Gastrocnemius medialis (tissue), 4 donors: ENCODE measurements around the gene SLC6A18. TPM values are rescaled to one million over a fixed set of nuclear protein-coding genes. Genes with fewer than 3 reads are reported as not detected.

ENCODE experiments used
- ATAC-seq, 2 donors: fragments of 150-250 bp; one replicate each; pipeline ENCODE4 v1.9.1; 2016
- DNase-seq, 2 donors: peaks; one replicate each; pipeline ENCODE4 v3.0.0-alpha.2; 2019
- H3K27ac ChIP-seq, 4 donors: fragments of 200-600 bp; sonication (generic); 1 replicate in 1 of 4; 2 replicates in 3 of 4; pipeline ENCODE4 v1.5.1; 2016 to 2018; ENCODE audit warnings: mild to moderate bottlenecking in 2 of 4, moderate library complexity in 1 of 4
- H3K27me3 ChIP-seq, 3 donors: fragments of 200-600 bp; sonication (generic) in 2 of 3; 1 replicate in 1 of 3; 2 replicates in 2 of 3; pipeline versions ENCODE4 v1.5.1 to v1.6.0; 2016 to 2019; ENCODE audit warnings: mild to moderate bottlenecking in 1 of 3, moderate library complexity in 1 of 3
- H3K36me3 ChIP-seq, 2 donors: fragments of 200-600 bp; sonication (generic) in 1 of 2; one replicate each; pipeline ENCODE4 v1.5.1; 2017 to 2018
- H3K4me1 ChIP-seq, 2 donors: fragments of 200-600 bp; sonication (generic) in 1 of 2; one replicate each; pipeline ENCODE4 v1.5.1; 2016 to 2017; ENCODE audit warnings: mild to moderate bottlenecking in 2 of 2
- H3K4me3 ChIP-seq, 4 donors: fragments of 200-600 bp; sonication (generic) in 3 of 4; 1 replicate in 1 of 4; 2 replicates in 3 of 4; pipeline ENCODE4 v1.5.1; 2016 to 2019; ENCODE audit warnings: mild to moderate bottlenecking in 2 of 4
- H3K9me3 ChIP-seq, 3 donors: fragments of 200-600 bp; sonication (generic) in 2 of 3; 1 replicate in 1 of 3; 2 replicates in 2 of 3; pipeline ENCODE4 v1.5.1; 2016 to 2019
- POLR2A ChIP-seq, 2 donors: fragments of 450-650 bp; IDR thresholded peaks; one replicate each; pipeline ENCODE4 v1.6.1; 2017; ENCODE audit warnings: antibody characterized with exemption in 2 of 2, mild to moderate bottlenecking in 2 of 2, moderate library complexity in 2 of 2
- in situ Hi-C, 4 donors: fragments of 200-750 bp; cut with MboI; loops; one replicate each; pipeline versions ENCODE4 v1.15.0 to v1.8.0; 2017; ENCODE audit warnings: low sequenced_read_pairs in 4 of 4
- intact Hi-C: fragments of 100-400 bp; cut with DNase I; formaldehyde crosslinking; loops from one replicate; pipeline ENCODE4 v1.15.1; 2023; ENCODE audit warnings: low total_unique reads
- total RNA-seq, 4 donors: library from RNA; depleted of rRNA; stranded (reverse); fragments of >200 nt; gene quantifications; one replicate each; pipeline versions ENCODE4 v1.1.0 to v1.2.3, GENCODE V29; 2016
- TF ChIP-seq, protein P1 (sequence below), 5 experiments: fragments of 450-650 bp in 3 of 5; fragments of 200-600 bp in 2 of 5; sonication (generic) in 2 of 5; IDR thresholded peaks in 4 of 5; conservative IDR thresholded peaks in 1 of 5; 1 replicate in 4 of 5; 2 replicates in 1 of 5; pipeline ENCODE4 v1.5.1; 2016 to 2019; ENCODE audit warnings: antibody characterized with exemption in 5 of 5, mild to moderate bottlenecking in 3 of 5, moderate library complexity in 3 of 5

SLC6A18 gene
- total RNA-seq, 4 donors from 2014 or later = not detected

DNA sequence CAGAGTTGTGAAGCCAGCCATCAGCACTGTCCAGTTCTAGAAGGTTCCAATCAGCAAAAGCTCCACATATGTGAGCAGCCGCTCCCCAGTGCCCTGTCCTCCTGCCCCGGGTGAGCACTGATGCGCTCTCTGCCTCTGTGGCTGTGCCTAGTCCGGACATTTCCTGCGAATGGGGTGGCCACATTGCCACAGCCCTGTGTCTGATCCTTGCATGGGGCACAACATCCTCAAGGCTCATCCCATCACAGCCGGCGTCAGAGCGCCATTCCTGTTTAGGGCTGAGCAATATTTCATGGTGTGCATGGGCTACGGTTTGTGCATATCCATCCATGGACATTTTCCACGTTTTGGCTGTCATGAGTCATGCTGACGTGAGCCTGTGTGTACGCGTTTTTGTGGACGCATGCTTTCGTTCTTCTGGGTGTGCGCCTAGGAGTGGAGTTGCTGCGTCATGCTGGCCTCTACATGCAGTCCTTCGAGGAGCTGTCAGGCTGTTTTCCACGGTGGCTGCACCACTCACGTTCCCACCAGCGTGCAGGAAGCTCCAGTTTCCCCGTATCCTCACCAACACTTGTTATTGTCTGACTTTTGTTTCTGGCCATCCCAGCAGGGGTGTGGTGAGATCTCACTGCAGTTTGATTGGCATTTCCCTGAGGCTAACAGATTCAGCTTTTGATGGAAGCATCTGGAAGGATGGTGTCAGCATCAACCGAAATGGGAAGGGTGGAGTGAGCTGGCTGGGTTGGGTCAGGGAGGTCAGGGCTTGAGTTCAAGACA, 9.7 kb upstream of the SLC6A18 start:
- intact Hi-C loops (no loop called here), in situ Hi-C loops (no loop called here)
- no peak for DNase-seq
- no peak overlapping the region for H3K4me3 ChIP-seq
- H3K27me3 ChIP-seq = peaks cover 0 to 8% (median 2%) of the 10 kb centered on the region in 3 donors
- ATAC-seq = no peak
- H3K27ac ChIP-seq = no peak overlapping the region
- no peaks in the 10 kb centered on the region for H3K9me3 ChIP-seq
- no peaks in the 10 kb centered on the region for H3K36me3 ChIP-seq
- TF ChIP-seq POLR2A (IDR thresholded peaks at IDR 0.05) = no peak
- TF ChIP-seq, protein P1, sequence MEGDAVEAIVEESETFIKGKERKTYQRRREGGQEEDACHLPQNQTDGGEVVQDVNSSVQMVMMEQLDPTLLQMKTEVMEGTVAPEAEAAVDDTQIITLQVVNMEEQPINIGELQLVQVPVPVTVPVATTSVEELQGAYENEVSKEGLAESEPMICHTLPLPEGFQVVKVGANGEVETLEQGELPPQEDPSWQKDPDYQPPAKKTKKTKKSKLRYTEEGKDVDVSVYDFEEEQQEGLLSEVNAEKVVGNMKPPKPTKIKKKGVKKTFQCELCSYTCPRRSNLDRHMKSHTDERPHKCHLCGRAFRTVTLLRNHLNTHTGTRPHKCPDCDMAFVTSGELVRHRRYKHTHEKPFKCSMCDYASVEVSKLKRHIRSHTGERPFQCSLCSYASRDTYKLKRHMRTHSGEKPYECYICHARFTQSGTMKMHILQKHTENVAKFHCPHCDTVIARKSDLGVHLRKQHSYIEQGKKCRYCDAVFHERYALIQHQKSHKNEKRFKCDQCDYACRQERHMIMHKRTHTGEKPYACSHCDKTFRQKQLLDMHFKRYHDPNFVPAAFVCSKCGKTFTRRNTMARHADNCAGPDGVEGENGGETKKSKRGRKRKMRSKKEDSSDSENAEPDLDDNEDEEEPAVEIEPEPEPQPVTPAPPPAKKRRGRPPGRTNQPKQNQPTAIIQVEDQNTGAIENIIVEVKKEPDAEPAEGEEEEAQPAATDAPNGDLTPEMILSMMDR (IDR thresholded peaks at IDR 0.05 in 4 of 5, conservative IDR thresholded peaks at IDR 0.05 in 1 of 5) = no peak
- no peaks in the 10 kb centered on the region for H3K4me1 ChIP-seq

DNA sequence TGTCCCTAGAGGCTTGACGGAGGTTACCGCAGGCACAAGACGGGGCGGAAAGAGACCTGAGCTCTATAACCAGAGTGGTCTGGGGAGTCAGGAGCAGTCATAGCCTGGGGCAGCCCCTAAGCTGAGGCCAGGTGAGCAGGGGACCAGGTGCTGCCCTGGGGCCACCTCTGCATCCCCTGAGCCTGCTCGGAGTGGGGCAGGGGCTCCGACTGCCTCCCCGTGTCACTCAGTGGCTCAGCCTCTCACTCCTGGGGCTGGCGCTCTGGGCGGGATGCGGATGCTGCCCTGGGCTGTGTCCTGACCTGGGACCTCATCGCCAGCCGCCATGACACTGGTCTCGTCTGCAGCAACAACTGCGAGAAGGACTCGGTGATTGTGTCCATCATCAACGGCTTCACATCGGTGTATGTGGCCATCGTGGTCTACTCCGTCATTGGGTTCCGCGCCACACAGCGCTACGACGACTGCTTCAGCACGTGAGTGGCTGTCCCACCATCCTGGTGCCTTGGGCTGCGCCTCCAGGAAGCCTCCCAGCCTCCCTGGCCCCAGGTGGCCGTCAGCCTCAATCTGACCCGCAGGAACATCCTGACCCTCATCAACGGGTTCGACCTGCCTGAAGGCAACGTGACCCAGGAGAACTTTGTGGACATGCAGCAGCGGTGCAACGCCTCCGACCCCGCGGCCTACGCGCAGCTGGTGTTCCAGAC, 8.8 kb upstream of the SLC6A18 start:
- no peak for ATAC-seq
- Histone ChIP-seq H3K4me1 (no peaks in the 10 kb centered on the region), H3K4me3 (no peak overlapping the region), H3K27ac (no peak overlapping the region), H3K27me3 (peaks cover 0 to 9% (median 2%) of the 10 kb centered on the region in 3 donors), H3K9me3 (no peaks in the 10 kb centered on the region), H3K36me3 (no peaks in the 10 kb centered on the region)
- in situ Hi-C loops = no loop called here
- DNase-seq = no peak
- intact Hi-C loops = no loop called here
- TF ChIP-seq, protein P1 (IDR thresholded peaks at IDR 0.05 in 4 of 5, conservative IDR thresholded peaks at IDR 0.05 in 1 of 5) = no peak
- TF ChIP-seq POLR2A (IDR thresholded peaks at IDR 0.05) = no peak

DNA sequence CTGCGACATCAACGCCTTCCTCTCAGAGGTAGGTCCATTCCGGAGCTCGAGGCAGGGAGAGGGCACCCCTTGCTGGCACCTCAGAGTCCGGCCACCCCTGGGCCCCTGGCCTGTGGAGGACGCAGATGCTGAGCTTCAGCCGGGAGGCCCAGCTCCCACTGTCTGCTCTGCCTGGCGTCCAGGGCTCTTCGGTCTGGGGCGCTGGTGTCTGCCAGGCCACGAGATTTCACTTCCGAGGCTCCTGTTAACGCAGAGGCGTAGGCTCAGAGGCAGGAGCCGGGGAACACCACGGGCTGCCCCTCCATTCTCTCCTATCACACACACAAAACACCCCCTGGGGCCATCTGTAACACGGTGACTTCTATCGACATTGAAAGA, 8.3 kb upstream of the SLC6A18 start:
- no peaks in the 10 kb centered on the region for H3K4me1 ChIP-seq
- H3K9me3 ChIP-seq = no peaks in the 10 kb centered on the region
- DNase-seq (no peak), ATAC-seq (no peak)
- no peak overlapping the region for H3K27ac ChIP-seq
- in situ Hi-C loops = no loop called here
- H3K4me3 ChIP-seq = no peak overlapping the region
- H3K27me3 ChIP-seq = peaks cover 0 to 9% (median 2%) of the 10 kb centered on the region in 3 donors
- intact Hi-C loops = no loop called here
- no peak for TF ChIP-seq POLR2A (IDR thresholded peaks at IDR 0.05)
- TF ChIP-seq, protein P1 (IDR thresholded peaks at IDR 0.05 in 4 of 5, conservative IDR thresholded peaks at IDR 0.05 in 1 of 5) = no peak
- no peaks in the 10 kb centered on the region for H3K36me3 ChIP-seq

DNA sequence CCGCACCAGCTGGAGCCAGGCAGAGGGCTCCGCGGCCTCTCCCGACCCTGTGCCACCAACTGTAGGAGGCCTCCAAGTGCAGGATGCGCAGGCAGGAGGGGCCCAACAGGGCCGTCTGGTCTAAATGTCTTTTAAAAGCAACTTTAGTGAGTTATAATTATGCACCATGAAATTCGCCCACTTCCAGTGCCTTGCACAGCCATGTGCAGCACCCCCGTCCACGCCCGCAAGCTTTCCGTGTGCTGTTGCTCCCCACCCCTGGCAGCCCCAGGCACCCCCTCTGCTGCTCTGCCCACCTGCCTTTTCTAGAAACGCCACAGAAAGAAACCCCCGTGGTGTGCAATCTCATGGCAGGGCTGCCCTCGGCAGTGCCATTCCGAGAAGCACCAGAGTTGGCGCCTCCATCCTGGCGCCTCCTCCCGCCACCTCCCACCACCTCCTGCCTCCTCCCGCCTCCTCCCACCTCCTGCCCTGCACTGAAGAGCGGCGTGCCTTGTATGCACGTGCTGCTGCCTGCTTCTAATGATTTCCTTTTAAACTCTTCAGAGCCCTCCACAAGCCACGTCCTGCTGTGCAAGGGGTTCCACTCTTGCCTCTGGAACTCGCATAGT, 7.5 kb upstream of the SLC6A18 start:
- intact Hi-C loops = no loop called here
- no peaks in the 10 kb centered on the region for H3K36me3 ChIP-seq
- no peak for ATAC-seq
- in situ Hi-C loops = no loop called here
- no peak overlapping the region for H3K27ac ChIP-seq
- no peak overlapping the region for H3K4me3 ChIP-seq
- no peaks in the 10 kb centered on the region for H3K4me1 ChIP-seq
- H3K27me3 ChIP-seq = peaks cover 0 to 9% (median 2%) of the 10 kb centered on the region in 3 donors
- H3K9me3 ChIP-seq = no peaks in the 10 kb centered on the region
- TF ChIP-seq POLR2A (IDR thresholded peaks at IDR 0.05) = no peak
- TF ChIP-seq, protein P1 (IDR thresholded peaks at IDR 0.05 in 4 of 5, conservative IDR thresholded peaks at IDR 0.05 in 1 of 5) = no peak
- DNase-seq = no peak
